Stimulated activated CD4-positive, alpha-beta T cell treated with anti-CD3 and anti-CD28 coated beads, Interleukin-2, amount 100 ng/mL, for 48 hours (primary cell): ENCODE data around the gene TMEM181.
"Not testable (repeated sequence)": the region's sequence is repeated elsewhere in the genome, so short reads cannot be mapped to it uniquely, and the experiment has no call there.

ENCODE experiments used
- DNase-seq, 2 donors: peaks; one replicate each; pipeline ENCODE4 v3.0.0-alpha.2; 2020

The TMEM181 gene

DNA sequence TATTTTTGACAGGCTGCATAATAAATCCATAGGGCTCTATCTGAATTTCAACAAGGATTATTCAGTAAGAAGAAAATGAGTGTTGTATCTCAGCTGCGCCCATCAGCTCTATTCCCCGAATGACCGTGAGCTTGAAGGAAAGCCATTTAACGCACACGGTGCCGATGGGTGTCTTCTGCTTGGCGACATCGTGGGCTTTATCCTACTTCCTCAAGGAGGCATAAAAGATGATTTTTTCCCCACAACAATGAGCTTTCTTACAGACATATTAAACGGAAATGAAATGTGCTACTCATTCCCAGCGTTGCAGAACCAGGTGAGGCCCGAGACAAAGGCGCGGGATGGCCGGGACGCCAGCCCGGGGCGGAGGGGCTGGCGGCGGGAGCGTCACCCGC, 83.9 kb downstream of the TMEM181 start:
- DNase-seq, result no peak

DNA sequence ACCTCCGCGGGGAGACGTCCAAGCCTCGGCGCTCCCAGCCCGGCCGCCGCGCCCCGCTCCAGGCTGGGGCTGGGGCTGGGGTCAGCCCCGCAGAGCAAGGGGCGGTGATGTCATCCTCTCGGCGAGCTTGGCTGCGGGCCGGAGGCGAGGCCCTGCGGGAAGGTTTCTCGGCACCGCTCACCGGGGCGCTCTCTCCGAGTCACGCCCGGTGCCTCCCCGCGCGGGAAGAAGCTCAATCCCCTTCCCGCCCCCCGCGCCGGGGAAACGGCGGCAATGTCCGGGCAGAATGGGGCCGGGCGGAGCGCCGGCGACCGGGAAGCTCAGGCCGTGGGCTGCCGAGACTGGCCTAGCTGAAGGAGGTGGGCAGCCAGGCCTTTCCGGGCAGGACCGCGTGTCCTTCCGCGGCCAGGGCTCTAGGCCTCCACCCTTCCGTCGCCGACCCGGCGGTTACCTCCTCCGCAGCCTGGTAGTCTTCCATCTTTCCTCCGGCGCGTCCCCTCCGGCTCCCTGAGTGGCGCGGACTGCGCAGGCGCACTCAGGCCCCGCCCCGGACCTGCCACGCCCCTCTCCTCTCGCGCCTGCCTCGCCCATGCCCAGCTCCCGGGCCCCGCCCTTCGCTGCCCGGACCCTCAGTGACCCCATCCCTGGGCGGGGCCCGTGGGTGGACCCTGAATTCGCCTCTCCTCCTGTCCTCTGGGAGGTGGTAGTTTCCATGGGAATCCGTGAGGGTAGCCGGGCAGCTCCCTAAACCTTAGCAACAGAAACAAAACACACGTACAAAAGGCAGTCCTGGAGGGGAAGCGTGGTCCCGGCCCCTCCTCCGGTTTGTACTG, 84.6 kb downstream of the TMEM181 start, which contains the start of gene DYNLT1:
DYNLT1 (minus strand) TSS at position 513 of the 833 bp plus-strand sequence; CDS start at position 478, 35 bp downstream.
- DNase-seq, result peak; percentile 87 to 95

DNA sequence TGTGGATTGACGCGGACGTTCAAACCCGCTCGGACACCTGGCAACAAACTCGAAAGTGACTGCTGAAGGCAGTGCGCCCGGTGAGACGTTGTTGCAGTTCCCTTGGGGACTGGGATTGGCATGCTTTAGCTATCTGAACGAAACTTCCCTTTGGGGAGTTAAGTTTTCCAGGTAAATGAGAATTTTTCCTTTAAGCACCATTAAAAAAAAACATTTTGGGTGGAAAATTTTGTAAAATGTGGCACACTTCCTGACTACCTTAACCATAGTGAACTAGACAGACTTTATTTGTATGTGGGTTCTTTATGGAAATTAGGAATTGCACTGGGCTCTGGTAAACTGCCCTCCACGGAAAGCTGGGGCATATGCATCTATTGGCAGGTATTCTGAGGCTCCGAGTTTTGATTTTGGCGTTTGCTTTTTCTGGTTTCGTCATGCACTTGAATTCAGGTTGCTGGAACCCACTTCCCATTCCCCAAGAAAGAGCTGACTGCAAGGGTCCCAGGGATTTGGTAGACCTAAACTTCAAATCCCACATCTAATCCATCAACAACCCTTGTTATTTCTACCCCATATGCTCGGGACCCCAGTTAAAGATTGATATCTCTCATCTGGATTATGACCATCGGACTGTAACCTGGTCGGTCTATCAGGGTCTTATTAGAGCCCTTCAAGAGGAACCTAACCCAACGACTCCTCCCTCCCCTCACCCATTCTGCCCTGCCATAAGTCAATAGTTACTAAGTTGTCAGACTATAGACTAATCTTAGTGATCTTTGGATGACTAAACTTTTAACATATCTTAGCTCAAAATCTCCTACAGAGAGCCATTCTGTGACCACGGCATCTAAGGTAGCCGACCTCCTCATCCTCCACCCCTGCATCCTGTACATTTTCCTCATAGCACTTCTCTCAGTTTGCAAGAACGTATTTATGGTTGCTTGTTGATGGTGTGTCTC, 85.5 kb downstream of the TMEM181 start:
- DNase-seq, result no peak

DNA sequence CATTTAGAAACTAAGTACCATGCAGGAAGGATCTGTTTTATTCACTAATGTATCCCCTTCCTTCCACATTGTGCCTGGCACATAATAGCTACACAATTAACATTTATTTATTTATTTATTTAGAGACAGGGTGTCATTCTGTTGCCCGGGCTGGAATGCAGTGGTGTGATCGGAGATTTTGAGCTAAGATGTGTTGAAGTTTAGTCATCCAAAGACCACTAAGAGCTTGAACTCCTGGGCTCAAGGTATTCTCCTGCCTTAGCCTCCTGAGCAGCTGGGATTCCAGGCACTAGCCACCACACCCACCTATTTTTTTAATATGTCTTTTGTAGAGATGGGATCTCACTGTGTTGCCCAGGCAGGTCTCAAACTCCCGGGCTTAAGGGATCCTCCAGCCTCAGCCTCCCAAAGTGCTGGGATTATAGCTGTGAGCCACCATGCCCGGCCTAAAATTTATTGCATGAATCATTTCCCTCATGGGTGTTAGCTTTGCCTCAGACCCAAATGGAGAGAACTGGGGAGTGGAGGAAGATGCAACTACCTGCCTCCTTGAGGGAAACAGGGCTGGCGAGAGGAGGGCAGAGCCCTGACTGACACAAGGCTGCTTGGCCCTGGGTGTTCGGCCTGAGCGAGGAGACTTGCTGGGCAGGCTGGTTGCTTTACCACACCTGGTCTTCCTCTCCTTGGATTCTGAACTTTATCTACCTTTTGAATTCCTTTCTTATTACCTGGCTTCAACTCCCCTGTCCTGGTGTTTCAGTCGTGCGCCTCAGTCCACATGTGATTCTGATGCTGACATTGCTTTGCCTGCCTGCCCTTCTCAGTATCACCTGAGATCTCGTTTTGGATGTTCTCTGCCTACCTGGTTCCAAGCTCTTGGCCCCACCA, 86.4 kb downstream of the TMEM181 start:
- DNase-seq, result no peak

DNA sequence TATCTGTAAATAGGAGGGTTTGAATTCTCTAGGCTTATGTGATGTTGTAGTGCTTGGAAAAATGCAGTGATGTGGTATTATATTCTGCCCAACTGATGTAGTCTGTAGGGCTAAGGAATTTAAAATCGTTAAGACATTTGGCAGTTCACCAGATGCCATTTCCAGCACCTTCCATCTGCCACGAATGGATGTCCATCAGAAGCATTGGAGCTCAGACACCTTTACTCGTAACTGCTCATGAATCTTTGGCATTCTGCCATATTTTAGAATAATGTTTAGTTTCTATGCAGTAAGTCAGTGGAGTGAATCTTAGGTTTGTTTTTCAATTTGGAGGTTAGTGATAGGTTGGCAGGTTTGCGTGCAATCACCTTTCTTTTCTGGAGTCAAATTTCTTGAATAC, 87.6 kb downstream of the TMEM181 start:
- no peak for DNase-seq

DNA sequence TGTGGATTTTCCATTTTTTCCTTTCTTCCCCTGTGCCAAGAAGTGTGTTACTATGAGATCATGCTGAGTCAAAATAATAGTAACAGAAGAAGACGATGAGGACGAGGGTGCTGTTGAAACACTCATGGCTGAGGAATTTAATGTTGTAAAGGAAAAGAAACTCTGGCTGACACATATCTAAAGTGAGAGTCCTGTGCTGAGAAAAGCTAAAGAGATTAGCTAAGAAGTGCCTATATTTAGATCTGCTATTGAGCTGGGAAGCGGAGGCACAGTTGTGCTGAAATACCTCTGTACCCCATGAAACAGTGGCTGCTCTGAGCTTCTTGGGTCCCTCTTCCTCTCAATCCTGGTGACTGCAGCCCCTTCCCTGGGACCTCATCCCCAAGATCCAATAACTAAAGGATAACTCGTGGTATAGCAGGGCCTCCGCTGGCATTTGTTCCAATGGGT, 88.8 kb downstream of the TMEM181 start:
- DNase-seq, result no peak

DNA sequence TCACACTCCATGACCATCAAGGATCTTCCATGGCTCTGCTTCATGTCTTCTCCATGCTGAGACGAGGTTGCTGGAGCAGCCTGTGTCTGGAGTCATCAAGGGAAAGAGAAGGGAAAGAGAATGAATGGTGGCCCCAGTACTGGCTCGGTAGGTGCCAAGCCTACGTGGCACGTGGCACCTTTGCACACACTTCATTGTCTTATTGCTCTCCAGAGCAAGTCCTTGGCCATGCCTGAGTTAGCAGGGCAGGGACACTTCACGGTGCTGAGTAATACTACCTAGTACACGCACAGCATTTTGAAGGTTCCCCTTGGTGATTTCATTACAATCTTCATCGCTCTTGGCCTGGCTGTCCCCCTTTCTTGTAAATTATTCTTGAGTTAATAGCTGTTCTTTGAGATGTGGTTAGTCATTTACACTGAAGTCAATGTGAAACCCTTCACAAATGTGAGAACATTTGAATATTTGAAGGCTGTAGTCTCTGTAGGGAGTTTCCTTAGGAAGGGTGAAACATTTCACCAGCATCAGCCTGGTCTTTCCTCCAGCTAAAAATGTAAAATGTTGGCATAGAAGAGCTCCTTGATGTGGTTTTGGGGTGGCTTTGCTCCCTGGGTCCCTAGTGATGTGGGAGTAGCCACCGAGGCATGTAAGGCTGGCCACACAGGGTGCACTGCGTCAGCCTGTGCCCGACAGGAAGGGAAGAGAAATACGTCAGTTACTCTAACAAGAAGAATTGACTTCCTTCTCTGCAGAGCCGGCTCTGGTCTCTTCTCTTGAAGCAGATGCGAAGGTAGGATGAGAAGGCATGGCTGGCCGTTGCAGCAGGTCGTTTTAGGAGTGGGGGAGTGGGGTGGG, 89.6 kb downstream of the TMEM181 start, which contains the start of gene SYTL3:
SYTL3 (plus strand) TSS at position 766 of the 855 bp plus-strand sequence. CDS start 13,215 bp downstream, outside the sequence.
- DNase-seq, result peak; percentile 73 to 74

DNA sequence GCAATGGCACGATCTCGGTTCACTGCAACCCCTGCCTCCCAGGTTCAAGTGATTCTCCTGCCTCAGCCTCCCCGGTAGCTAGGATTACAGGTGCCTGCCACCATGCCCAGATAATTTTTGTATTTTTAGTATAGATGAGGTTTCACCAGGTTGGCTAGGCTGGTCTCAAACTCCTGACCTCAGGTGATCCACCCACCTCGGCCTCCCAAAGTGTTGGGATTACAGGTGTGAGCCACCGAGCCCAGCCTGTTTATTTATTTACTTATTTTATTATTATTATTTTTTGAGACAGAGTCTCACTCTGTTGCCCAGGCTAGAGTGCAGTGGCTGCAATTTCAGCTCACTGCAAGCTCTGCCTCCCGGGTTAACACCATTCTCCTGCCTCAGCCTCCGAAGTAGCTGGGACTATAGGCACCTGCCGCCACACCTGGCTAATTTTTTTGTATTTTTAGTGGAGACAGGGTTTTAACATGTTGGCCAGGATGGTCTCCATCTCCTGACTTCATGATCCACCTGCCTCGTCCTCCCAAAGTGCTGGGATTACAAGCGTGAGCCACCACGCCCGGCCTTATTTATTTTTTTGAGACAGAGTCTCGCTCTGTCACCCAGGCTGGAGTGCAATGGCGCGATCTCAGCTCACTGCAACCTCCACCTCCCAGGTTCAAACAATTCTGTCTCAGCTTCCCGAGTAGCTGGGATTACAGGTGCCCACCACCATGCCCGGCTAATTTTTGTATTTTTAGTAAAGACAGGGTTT, 92.3 kb downstream of the TMEM181 start:
- not testable (repeated sequence) for DNase-seq

DNA sequence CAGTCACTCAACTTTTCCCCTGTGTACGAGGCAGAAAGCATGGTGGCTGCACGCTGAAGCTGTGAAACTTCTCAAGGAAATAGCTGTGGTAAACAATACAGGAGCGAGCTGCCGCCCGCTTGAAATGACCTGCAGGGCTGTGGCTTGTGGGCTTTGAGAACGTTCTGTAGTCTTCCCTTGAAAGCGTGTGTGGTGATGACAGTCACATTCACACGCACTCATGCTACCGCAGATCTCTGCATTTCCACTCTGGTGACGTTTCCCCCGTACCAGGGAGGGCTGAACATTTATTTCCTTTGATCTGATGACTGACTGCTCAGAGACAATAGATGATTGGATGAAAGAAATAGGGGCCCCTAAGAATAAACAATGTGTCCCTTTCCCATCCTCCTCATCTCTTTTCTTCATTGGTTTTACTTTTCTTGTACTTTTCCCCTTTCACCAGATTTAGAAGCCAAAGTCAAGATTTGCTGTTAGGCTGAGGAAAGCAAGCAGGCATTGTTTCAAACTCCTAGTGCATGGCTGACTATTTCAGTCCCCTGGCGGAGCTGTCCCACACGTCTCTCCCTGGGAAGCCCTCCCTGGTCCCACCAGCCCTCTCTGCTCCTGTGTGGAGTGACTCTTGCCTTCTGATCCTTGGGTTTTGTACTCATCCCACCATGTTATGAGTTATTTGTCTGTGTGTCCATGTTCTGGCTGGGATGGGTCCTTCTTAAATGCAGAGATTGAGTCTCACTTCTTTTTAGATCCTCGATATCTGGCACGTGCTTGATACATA, 93.9 kb downstream of the TMEM181 start:
- peak; percentile 75 to 76 for DNase-seq

DNA sequence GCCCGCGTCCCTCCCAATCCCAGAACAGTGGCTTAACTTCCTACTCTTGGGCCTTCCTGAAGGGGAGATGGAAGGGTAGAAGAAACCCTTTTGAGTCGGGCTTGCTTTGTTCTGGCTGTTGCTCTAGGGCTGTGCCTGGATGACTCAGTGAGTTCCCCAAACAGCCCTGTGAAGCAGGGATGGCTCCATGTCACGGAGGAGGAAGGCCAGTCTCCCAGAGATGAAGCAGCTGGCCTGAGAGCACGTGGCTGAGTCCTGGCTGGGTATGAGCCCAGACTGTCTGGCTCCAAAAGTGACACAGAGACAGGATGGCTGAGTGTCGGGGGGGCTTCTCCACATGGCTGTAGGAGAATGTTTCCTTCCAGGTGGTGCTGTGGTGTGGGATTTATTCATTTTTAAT, 94.6 kb downstream of the TMEM181 start:
- DNase-seq, result no peak

DNA sequence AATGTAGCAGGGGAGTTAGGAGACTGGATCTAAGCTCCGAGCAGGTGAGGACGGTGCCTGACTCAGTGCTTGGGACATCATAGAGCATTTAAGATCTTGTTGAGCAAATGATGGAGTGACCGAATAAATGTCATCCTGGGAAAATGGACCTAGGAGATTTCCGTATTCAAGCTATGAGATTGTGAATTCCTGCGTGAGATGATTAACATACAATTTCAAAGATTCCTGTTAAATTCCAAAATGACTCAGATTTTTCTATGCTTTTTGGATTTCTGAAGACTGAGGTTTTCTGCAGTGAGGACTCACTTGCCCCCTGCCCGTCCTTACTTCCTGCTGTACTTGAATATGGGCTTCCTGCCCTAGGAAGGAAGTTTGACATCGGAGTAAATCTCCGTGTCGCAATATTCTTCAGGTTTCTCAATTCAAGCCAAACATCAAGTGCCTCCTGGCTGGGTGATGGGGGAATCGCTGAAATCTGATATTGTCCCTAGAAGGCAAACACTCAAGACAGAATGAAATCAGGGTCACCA, 95.1 kb downstream of the TMEM181 start:
- DNase-seq, result no peak

DNA sequence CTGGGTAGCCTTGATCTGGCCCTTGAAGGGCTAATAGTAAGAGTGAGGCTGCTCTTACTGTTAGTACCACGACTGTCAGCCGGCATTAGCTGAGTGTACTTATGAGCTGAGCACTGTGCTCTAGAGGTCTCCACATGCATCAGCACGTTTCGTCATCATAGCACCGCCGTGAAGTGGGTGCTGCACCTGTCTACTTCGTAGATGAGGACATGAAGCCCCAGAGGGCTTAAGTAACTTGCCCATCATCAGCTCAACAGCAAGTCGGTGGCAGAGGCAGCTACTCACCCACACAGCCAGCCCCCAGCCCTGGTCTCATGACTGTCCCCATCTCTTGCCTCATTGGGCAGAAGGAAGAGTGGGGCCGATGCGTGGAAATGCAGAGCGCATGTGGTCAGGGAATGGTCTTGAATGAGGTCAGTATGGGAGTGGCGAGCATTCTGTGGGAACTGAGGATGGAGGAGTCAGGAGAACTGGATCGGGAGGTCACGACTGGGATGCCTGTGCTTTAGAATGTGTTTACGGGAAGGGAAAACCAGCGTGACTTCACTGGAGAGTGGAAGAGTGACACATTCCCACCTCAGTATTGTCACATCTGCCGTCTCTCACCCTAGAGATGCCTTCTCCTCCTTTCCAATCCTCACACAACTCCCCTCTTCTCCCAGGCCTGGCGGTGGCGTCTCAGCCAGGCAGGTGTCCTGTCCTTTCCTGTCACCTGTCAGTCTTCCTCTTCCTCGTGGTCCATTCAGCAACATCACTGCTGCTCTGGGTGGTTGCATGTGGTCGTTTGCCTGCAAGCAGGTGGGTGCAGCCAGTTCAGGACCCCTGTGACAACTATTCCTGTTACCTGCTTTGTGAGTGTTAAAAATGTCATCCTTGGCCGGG, 95.9 kb downstream of the TMEM181 start:
- DNase-seq, result no peak

DNA sequence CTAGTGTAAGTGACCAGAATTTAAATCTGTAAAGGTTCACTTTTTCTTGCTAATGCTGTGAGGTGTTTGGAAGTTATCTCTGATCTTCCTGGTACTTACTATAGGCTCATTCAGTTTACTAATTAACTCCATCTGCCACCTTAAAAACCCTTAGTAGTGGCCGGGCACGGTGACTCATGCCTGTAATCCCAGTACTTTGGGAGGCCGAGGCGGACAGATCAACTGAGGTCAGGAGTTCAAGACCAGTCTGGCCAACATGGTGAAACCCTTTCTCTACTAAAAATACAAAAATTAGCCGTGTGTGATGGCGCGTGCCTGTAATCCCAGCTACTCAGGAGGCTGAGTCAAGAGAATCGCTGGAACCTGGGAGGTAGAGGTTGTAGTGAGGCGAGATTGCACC, 97.1 kb downstream of the TMEM181 start:
- not testable (repeated sequence) for DNase-seq

DNA sequence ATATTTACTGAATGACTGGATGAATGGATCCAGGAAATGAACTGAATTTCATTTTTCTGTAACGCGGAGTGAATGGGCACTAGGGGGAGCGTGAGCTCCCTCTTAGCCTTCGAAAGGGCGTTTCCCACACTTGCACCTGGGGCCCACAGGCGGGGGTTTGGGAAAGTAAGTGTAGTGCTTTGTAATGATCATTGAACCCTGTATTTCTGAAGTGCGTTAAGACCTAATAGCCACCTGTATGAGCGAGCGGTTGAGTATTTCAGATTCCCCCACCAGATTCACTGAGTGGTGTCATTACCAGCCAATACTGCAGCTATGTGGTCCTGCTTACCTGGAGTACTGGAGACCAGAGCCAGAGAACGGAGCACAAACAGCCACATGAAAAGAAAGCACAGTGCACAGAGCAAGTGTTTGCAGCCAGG, 100.5 kb downstream of the TMEM181 start:
- no peak for DNase-seq

DNA sequence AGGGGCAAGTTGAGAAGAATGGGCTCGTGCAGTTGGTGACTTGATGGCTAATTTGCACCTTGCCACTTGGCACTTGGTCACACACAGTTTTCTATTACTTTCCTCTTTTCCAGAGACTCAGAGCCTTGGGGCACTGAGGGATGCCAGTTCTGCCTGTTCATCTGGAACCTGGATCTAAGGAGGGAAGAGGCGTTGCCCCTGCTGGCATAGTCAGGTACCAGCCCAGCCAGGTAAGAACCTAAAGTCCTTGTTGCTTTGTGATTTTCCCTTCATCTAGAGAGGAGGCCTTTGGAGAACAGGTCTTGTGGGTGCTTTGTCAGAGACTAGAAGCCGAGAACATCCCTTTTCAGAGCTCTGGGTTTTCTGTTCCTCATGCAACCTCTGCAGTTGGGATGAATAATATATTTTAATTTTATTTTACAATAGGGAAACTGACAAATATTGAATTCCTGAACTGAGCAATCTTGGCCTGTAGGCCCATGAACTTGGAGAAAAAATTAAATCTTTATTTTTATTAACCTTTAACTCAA, 101.3 kb downstream of the TMEM181 start:
- no peak for DNase-seq

DNA sequence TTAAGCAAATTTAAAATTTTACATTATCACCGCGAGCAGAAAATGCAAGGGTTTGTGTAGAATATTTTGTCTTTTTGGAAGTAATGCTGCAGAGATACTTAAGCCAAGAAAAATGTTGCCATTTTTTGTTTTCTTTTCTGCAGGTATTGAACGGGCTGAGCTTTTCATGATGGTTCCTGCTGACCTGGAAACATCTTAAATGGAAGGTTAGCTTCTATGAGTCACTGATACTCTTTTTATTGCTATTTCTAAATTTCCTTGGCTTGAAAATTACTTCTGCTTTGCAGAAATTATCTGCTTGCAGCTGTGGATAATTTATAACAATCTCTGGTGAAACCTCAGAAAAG, 102.7 kb downstream of the TMEM181 start:
- DNase-seq, result no peak

DNA sequence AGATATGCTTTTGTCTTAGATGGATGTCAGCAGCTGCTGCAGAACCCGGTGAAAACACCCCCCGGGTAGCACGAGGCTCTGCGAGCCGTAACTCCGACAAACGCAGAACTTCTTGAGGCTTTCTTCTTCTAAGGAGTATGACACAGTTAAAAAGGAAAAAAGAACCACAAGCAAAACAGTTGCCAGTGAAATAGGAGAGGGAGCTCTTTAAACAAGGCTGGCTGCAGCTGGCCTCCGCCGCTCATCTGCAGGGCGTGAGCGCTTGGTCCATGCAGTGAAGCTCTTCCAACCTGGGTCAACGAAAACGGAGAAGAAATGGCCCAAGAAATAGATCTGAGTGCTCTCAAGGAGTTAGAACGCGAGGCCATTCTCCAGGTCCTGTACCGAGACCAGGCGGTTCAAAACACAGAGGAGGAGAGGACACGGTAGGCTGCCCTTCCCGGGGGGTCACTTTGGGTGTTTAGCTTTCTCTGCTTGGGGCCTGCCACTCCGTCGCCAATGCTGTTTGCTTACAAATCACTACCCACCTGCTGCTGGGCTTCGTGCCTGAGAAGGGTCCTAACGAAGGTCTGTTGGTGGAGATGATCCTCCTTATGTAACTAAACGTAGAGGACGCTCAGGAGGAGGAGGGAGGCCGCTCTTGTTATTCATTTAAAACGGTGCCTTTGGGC, 103.2 kb downstream of the TMEM181 start:
- no peak for DNase-seq
